Astrocyte of the spinal cord (primary cell): ENCODE results near the gene ADAM17.
A peak's percentile ranks its signal among the peaks of the same experiment; 100 is the strongest.

Source experiments
- DNase-seq: peaks from one replicate; pipeline ENCODE4 v3.0.0; 2011; ENCODE audit warnings: low read depth, low spot score
- H3K4me3 ChIP-seq: 2 replicates; pipeline ENCODE4 v1.5.1; 2011; ENCODE audit warnings: low read depth, mild to moderate bottlenecking, low read length, moderate library complexity
- in situ Hi-C: cut with HindIII; loops from 2 replicates; pipeline ENCODE4 v1.10.0; 2017; ENCODE audit warnings: low sequenced_read_pairs
- TF ChIP-seq, protein P1 (sequence below): IDR thresholded peaks from 2 replicates; pipeline ENCODE4 v1.5.1; 2012; ENCODE audit warnings: low read depth, mild to moderate bottlenecking, low read length, inconsistent platforms

The ADAM17 gene

DNA sequence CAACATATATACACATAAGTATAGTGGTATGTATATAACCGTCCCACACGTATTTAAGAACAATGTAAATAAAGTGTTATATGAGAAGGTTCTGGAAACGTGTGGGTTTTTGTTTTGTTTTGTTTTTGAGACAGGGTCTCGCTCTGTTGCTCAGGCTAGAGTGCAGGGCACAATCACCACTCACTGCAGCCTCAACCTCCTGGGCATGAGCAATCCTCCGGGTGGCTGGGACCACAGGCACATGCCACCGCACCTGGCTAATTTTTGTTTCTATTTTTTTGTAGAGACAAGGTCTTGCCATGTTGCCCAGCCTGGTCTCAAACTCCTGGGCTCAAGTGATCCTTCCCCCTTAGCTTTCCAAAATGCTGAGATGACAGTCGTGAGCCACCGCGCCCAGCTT lies 6.2 kb downstream of the ADAM17 start:
- in situ Hi-C loops: no loop called here
- H3K4me3 ChIP-seq: no peak overlapping the region
- DNase-seq: no peak
- TF ChIP-seq, protein P1, sequence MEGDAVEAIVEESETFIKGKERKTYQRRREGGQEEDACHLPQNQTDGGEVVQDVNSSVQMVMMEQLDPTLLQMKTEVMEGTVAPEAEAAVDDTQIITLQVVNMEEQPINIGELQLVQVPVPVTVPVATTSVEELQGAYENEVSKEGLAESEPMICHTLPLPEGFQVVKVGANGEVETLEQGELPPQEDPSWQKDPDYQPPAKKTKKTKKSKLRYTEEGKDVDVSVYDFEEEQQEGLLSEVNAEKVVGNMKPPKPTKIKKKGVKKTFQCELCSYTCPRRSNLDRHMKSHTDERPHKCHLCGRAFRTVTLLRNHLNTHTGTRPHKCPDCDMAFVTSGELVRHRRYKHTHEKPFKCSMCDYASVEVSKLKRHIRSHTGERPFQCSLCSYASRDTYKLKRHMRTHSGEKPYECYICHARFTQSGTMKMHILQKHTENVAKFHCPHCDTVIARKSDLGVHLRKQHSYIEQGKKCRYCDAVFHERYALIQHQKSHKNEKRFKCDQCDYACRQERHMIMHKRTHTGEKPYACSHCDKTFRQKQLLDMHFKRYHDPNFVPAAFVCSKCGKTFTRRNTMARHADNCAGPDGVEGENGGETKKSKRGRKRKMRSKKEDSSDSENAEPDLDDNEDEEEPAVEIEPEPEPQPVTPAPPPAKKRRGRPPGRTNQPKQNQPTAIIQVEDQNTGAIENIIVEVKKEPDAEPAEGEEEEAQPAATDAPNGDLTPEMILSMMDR: no peak

DNA sequence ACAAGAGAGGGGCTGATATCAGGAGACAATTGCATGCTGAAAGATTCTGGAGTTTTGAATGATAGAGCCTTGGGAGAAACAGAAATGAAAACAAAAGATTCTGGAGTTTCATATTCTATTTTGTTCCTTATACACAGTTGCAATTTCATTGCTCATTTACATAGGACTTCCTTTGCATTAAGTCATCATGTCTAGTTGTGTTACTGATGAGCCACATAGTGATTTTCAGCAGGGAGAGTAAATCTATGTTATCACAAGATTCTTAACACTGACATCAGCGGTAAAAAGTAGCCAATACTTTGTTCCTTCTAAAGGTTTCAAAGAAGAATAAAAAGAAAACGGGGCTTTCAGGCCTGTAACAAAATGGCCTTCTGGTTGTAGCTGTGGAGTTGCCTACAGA lies 7.1 kb downstream of the ADAM17 start:
- in situ Hi-C loops: no loop called here
- TF ChIP-seq, protein P1: no peak
- peak; percentile 48 for DNase-seq
- H3K4me3 ChIP-seq: no peak overlapping the region

DNA sequence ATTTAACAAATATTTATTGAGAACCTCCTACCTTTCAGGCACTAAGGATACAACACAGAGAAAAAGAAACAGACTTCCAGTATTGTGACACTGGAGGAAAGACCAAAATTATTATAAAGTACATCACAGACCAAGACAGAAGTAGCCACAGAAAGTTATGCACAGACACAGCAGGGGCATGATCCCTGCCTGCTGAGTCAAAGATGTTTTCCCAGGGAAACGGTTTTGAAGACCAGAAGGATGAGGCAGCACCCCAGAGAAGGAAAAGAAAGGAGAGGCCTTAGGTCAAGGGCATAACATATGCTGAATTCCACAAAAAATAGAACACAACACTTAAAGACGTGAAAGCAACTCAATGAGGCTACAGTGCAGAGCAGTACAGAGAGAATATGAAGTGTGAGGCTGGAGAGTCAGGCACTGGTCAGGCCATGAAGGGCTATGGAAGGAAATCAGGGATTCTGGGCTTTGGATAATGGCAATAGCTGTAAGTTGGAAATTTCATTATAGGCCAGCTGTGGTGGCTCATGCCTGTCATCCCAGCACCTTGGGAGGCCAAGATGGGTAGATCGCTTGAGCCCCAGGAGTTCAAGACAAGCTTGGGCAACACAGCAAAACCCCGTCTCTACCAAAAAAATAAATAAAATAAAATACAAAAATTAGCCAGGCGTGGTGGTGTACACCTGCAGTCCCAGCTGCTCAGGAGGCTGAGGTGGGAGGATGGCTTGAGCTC lies 8.2 kb downstream of the ADAM17 start:
- TF ChIP-seq, protein P1: no peak
- peak; percentile 89 for DNase-seq
- no peak overlapping the region for H3K4me3 ChIP-seq
- in situ Hi-C loops: no loop called here

DNA sequence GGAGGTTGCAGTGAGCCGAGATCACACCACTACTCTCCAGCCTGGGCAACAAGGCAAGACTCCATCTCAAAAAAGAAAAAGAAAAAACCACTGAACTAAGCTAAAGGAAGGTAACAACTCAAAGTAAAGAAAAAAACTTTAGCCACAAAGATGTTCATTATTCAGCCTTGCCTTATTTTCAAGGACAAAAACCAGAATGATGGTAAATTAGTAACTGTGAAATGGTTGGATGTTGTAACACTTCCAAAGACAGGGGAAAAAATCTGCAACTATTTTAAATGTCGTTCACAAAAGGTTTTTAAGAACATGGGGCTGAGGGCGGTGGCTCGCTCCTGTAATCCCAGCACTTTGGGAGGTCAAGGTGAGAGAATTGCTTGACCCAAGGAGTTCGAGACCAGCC lies 10.1 kb downstream of the ADAM17 start:
- no peak overlapping the region for H3K4me3 ChIP-seq
- DNase-seq: no peak
- in situ Hi-C loops: no loop called here
- TF ChIP-seq, protein P1: no peak

DNA sequence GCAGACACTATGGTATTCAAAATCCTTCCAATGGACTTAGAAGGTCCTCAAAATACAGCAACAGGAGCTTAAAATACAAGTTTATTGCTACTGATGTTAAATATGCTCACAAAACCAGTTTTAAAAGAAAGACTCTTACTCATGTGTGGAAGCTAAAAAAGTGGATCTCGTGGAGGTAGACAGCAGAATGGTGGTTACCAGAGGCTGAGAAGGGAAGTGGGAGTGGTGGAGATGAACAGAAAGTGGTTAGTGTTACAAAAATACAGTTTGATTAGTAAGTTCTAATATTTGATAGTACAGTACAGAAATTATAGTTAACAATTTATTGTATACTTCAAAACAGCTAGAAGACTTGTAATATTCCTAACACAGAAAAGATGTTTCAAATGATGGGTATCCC lies 12.1 kb downstream of the ADAM17 start:
- DNase-seq: no peak
- in situ Hi-C loops: no loop called here
- H3K4me3 ChIP-seq: no peak overlapping the region
- TF ChIP-seq, protein P1: no peak

DNA sequence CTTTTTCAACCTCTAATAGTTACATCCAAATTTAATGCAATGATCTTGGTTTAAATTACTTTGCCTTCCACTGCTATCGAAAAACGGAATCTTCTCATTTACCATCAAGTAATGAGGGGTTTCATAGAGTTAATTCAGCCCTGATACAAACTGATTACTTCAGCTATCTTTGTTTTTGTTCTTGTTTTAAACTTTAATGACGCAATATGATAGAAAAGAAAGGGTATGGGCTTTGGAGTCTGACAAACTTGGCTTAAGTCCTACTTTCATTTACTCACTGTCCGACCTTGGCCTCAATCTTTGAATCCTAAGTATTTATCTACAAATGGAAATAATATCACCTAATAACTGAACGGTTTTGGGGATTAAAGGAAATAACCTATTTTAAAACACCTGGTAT lies 16.1 kb downstream of the ADAM17 start:
- no peak overlapping the region for H3K4me3 ChIP-seq
- TF ChIP-seq, protein P1: no peak
- in situ Hi-C loops: no loop called here
- DNase-seq: peak; percentile 62
